K562 (cell line): ENCODE data around the gene CUX1. TPM values are rescaled to one million over a fixed set of nuclear protein-coding genes. Genes with fewer than 3 reads are reported as not detected.
A peak's percentile ranks its signal among the peaks of the same experiment; 100 is the strongest.

Experiments
- CBFB ChIP-seq: sonication (generic); formaldehyde crosslinking; IDR thresholded peaks from 2 replicates; pipeline ENCODE4 v1.4.0; 2020; ENCODE audit warnings: mild to moderate bottlenecking, missing genetic modification reagents
- HDAC1 ChIP-seq, 2 experiments: fragments of 450-650 bp; IDR thresholded peaks; 2 replicates each; pipeline ENCODE4 v1.6.1; 2016 to 2017; ENCODE audit warnings: inconsistent platforms in 1 of 2, mild to moderate bottlenecking in 1 of 2, moderate library complexity in 1 of 2
- HEY1 ChIP-seq: fragments of 250-450 bp; sonication (Bioruptor Pico); IDR thresholded peaks from 2 replicates; pipeline ENCODE4 v1.5.0; 2020; ENCODE audit warnings: mild to moderate bottlenecking, moderate library complexity, borderline replicate concordance
- HNRNPLL ChIP-seq: fragments of 200-400 bp; formaldehyde crosslinking; IDR thresholded peaks from 2 replicates; pipeline ENCODE4 v1.6.1; 2017; ENCODE audit warnings: low read length, low read depth, mild to moderate bottlenecking; ENCODE audit not compliant: poor library complexity, severe bottlenecking
- KLF16 ChIP-seq: IDR thresholded peaks from 2 replicates; pipeline ENCODE4 v1.6.1; 2016; ENCODE audit warnings: antibody characterized with exemption
- MCM3 ChIP-seq: fragments of 450-650 bp; IDR thresholded peaks from 2 replicates; pipeline ENCODE4 v1.6.1; 2016
- NELFE ChIP-seq: IDR thresholded peaks from 2 replicates; pipeline ENCODE4 v1.6.1; 2011; ENCODE audit warnings: mild to moderate bottlenecking; ENCODE audit not compliant: insufficient read depth, insufficient read length
- PCBP1 ChIP-seq: fragments of 200-400 bp; formaldehyde crosslinking; IDR thresholded peaks from 2 replicates; pipeline ENCODE4 v1.6.1; 2018; ENCODE audit warnings: mild to moderate bottlenecking, low read depth, low read length; ENCODE audit not compliant: poor library complexity, severe bottlenecking
- PCBP2 ChIP-seq: fragments of 200-400 bp; formaldehyde crosslinking; IDR thresholded peaks from 2 replicates; pipeline ENCODE4 v1.6.1; 2018; ENCODE audit warnings: low read length, low read depth, mild to moderate bottlenecking, moderate library complexity; ENCODE audit not compliant: poor library complexity, severe bottlenecking
- RCOR1 ChIP-seq, 2 experiments: IDR thresholded peaks; 2 replicates each; pipeline ENCODE4 v1.6.1; 2012; ENCODE audit warnings: low read depth in 2 of 2, low read length in 2 of 2, borderline replicate concordance in 1 of 2, improper control_type of control experiment in 1 of 2
- ZNF133 ChIP-seq: fragments of 250-450 bp; sonication (Bioruptor Pico); IDR thresholded peaks from 2 replicates; pipeline ENCODE4 v1.4.0; 2020; ENCODE audit warnings: mild to moderate bottlenecking
- ZNF134 ChIP-seq: fragments of 250-450 bp; sonication (Bioruptor Pico); conservative IDR thresholded peaks from 2 replicates; pipeline ENCODE4 v1.4.0; 2020
- polyA plus RNA-seq, 8 experiments: library from polyadenylated mRNA; depleted of rRNA in 4 of 8; stranded (reverse) in 5 of 8; unstranded in 3 of 8; fragments of >200 nt; fragmentation: Nextera tagmentation in 2 of 8; fragmentation: Illumina TruSeq in 1 of 8; extraction: Ambion mirVana in 2 of 8; extraction: Trizol in 1 of 8; gene quantifications; 2 replicates each; pipeline versions ENCODE4 v1.2.1 to v1.2.3, GENCODE V29; 2011 to 2014; ENCODE audit warnings: inconsistent platforms in 1 of 8, missing spikeins in 1 of 8
- total RNA-seq, 7 experiments: library from RNA; depleted of rRNA in 6 of 7; stranded (reverse); fragments of >200 nt in 6 of 7; fragmentation: Illumina TruSeq in 2 of 7; extraction: Trizol in 2 of 7; gene quantifications; 2 replicates each; pipeline versions ENCODE4 v1.2.1 to v1.2.3, GENCODE V29; 2011 to 2021; ENCODE audit warnings: low replicate concordance in 1 of 7
- TF ChIP-seq, protein P1 (sequence below): fragments of 450-650 bp; IDR thresholded peaks from 2 replicates; pipeline ENCODE4 v1.6.1; 2017; ENCODE audit warnings: antibody characterized with exemption
- TF ChIP-seq, protein P2 (sequence below), 2 experiments: fragments of 450-650 bp in 1 of 2; sonication (generic) in 1 of 2; formaldehyde crosslinking; conservative IDR thresholded peaks; 2 replicates each; pipeline versions ENCODE4 v1.4.0 to v1.8.1; 2020 to 2022; ENCODE audit warnings: mild to moderate bottlenecking in 1 of 2, missing genetic modification reagents in 1 of 2
- TF ChIP-seq, protein P3 (sequence below): sonication (generic); formaldehyde crosslinking; IDR thresholded peaks from 2 replicates; pipeline ENCODE4 v1.8.0; 2022; ENCODE audit warnings: missing genetic modification reagents, mild to moderate bottlenecking, moderate library complexity, borderline replicate concordance
- TF ChIP-seq, protein P4 (sequence below): sonication (generic); formaldehyde crosslinking; IDR thresholded peaks from 2 replicates; pipeline ENCODE4 v1.8.0; 2022; ENCODE audit warnings: mild to moderate bottlenecking, missing genetic modification reagents

CUX1 gene
- total and polyA plus RNA-seq, 9 of the 15 experiments (the other 6 are each of a cell fraction or from before 2014, with no cell fraction given): 3.6 to 55.3 (median 25.2) TPM

DNA sequence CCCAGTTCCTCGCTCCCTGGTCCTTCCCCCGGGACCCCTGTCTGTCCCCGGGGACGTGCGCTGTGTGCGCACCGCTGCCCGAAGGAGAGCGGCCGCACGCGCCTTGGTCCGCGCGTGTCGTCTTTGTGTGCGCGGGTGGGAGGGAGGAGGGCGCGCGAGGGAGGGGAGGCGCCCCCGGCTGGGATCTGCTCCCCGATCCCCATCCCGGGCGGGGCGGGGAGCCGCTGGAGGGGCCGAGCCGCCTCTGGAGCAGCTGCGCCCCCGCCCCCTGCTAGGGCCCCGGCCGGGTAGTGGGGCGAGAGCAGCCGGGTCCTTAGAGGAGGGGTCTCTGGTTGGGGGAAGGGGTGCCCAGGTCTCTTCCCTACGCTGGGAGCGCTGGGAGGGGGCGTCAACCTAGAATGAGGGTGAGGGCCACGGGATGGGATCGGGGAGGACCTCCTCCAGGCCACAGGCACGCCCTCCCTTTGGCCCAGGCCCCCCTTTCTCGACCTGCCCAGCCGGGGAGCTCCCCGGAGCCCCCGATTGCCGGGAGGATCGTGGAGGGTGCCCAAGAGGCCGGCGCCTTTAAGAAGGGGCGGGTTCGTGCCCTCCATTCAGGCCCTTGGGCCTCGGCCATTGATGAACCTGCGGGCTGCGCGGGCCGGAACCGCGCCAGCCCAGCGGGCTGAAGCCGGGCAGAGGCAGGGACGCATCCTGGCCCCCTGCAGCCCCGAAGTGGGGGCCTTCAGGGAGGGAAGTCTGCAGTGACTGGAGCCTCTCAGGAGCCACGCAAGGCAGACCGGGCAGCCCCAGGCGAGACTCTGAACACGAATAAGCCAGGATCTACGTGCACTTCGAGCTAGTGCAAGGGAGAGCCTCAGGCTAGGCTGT lies 469.9 kb downstream of the CUX1 start (continued):
- TF ChIP-seq ZNF133 (CRISPR knock-in tag): no peak
- TF ChIP-seq, protein P1, sequence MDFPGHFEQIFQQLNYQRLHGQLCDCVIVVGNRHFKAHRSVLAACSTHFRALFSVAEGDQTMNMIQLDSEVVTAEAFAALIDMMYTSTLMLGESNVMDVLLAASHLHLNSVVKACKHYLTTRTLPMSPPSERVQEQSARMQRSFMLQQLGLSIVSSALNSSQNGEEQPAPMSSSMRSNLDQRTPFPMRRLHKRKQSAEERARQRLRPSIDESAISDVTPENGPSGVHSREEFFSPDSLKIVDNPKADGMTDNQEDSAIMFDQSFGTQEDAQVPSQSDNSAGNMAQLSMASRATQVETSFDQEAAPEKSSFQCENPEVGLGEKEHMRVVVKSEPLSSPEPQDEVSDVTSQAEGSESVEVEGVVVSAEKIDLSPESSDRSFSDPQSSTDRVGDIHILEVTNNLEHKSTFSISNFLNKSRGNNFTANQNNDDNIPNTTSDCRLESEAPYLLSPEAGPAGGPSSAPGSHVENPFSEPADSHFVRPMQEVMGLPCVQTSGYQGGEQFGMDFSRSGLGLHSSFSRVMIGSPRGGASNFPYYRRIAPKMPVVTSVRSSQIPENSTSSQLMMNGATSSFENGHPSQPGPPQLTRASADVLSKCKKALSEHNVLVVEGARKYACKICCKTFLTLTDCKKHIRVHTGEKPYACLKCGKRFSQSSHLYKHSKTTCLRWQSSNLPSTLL: no peak
- peak; percentile 44 for TF ChIP-seq PCBP1
- TF ChIP-seq RCOR1 (IDR thresholded peaks at IDR 0.05; ENCODE audit: borderline replicate concordance in 1 of 2, low read depth in 2 of 2, low read length in 2 of 2): no peak
- no peak for TF ChIP-seq MCM3
- TF ChIP-seq, protein P2, sequence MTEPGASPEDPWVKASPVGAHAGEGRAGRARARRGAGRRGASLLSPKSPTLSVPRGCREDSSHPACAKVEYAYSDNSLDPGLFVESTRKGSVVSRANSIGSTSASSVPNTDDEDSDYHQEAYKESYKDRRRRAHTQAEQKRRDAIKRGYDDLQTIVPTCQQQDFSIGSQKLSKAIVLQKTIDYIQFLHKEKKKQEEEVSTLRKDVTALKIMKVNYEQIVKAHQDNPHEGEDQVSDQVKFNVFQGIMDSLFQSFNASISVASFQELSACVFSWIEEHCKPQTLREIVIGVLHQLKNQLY (CRISPR knock-in tag; conservative IDR thresholded peaks at IDR 0.05): no peak
- no peak for TF ChIP-seq HEY1 (CRISPR knock-in tag)
- TF ChIP-seq KLF16: no peak
- no peak for TF ChIP-seq ZNF134 (CRISPR knock-in tag)
- 0 out of 4 replicates have a peak, but pooled peaks of 1 of the 2 experiments have one; percentile 30 for TF ChIP-seq HDAC1 (IDR thresholded peaks at IDR 0.05)
- no peak for TF ChIP-seq PCBP2
- TF ChIP-seq, protein P3, sequence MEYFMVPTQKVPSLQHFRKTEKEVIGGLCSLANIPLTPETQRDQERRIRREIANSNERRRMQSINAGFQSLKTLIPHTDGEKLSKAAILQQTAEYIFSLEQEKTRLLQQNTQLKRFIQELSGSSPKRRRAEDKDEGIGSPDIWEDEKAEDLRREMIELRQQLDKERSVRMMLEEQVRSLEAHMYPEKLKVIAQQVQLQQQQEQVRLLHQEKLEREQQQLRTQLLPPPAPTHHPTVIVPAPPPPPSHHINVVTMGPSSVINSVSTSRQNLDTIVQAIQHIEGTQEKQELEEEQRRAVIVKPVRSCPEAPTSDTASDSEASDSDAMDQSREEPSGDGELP (CRISPR knock-in tag): 0 out of 2 replicates have a peak, but pooled peaks have one; percentile 12
- TF ChIP-seq NELFE: no peak
- TF ChIP-seq HNRNPLL: peak; percentile 89
- TF ChIP-seq, protein P4, sequence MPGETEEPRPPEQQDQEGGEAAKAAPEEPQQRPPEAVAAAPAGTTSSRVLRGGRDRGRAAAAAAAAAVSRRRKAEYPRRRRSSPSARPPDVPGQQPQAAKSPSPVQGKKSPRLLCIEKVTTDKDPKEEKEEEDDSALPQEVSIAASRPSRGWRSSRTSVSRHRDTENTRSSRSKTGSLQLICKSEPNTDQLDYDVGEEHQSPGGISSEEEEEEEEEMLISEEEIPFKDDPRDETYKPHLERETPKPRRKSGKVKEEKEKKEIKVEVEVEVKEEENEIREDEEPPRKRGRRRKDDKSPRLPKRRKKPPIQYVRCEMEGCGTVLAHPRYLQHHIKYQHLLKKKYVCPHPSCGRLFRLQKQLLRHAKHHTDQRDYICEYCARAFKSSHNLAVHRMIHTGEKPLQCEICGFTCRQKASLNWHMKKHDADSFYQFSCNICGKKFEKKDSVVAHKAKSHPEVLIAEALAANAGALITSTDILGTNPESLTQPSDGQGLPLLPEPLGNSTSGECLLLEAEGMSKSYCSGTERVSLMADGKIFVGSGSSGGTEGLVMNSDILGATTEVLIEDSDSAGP (CRISPR knock-in tag): peak; percentile 62; the same call in 1 of the 2 replicates
- peak; percentile 47; the same call in 1 of the 2 replicates for TF ChIP-seq CBFB (CRISPR knock-in tag)
